IMR-90 (cell line): ENCODE results near the gene MRPL19. TPM values are rescaled to one million over a fixed set of nuclear protein-coding genes. Genes with fewer than 3 reads are reported as not detected.
"Not testable (repeated sequence)": the region's sequence is repeated elsewhere in the genome, so short reads cannot be mapped to it uniquely, and the experiment has no call there.

Source experiments
- ATAC-seq: fragments of 200-7000 bp; cut with Tn5 transposase; 2 replicates; pipeline ENCODE4 v1.9.1; 2020; ENCODE audit warnings: low read depth, mild to moderate bottlenecking, moderate library complexity
- BruUV-seq: library from RNA; stranded (reverse); fragments of 400-500 nt; replicated peaks from 2 replicates; lab custom pipeline; 2021; lab: Mats Ljungman, UMichigan
- CTCF ChIA-PET: fragments of 300-600 bp; formaldehyde crosslinking; extraction: SDS; loops from one replicate; lab custom pipeline; 2021; ENCODE audit warnings: antibody characterized with exemption; lab: Yijun Ruan, JAX
- POLR2A ChIA-PET: fragments of 300-600 bp; sonication (Branson Sonifier 250); formaldehyde crosslinking; loops from one replicate; lab custom pipeline; 2022; ENCODE audit warnings: antibody characterized with exemption; ENCODE audit not compliant: unreplicated experiment; lab: Charles Lee
- DNase-seq: peaks from one replicate; pipeline ENCODE4 v3.0.0; 2013
- H2AFZ ChIP-seq: replicated peaks from 2 replicates; pipeline ENCODE3; 2013; ENCODE audit warnings: low read length, mild to moderate bottlenecking; ENCODE audit not compliant: poor library complexity
- H2AK5ac ChIP-seq: 2 replicates; pipeline ENCODE4 v1.6.1; 2013; ENCODE audit warnings: low read depth, low read length, inconsistent platforms
- H2AK9ac ChIP-seq: replicated peaks from 2 replicates; pipeline ENCODE3; 2013; ENCODE audit warnings: mild to moderate bottlenecking, low read depth, low read length, moderate library complexity; ENCODE audit not compliant: poor library complexity
- H2BK120ac ChIP-seq: 2 replicates; pipeline ENCODE4 v1.6.1; 2013; ENCODE audit warnings: low read depth, low read length, inconsistent platforms
- H2BK15ac ChIP-seq: 3 replicates; pipeline ENCODE4 v1.6.1; 2013; ENCODE audit warnings: low read depth, low read length, inconsistent platforms
- H2BK20ac ChIP-seq: 2 replicates; pipeline ENCODE4 v1.6.1; 2013; ENCODE audit warnings: low read depth, mild to moderate bottlenecking, inconsistent platforms, low read length, moderate library complexity
- H2BK5ac ChIP-seq: 2 replicates; pipeline ENCODE4 v1.6.1; 2013; ENCODE audit warnings: mild to moderate bottlenecking, low read depth, low read length, inconsistent platforms; ENCODE audit not compliant: poor library complexity, severe bottlenecking
- H3K14ac ChIP-seq: replicated peaks from 2 replicates; pipeline ENCODE4 v1.6.1; 2013; ENCODE audit warnings: low read depth, low read length, inconsistent platforms
- H3K18ac ChIP-seq: 2 replicates; pipeline ENCODE4 v1.6.1; 2013; ENCODE audit warnings: low read depth, low read length, control low read depth
- H3K23ac ChIP-seq: 2 replicates; pipeline ENCODE4 v1.6.1; 2013; ENCODE audit warnings: low read depth, low read length, inconsistent platforms
- H3K27ac ChIP-seq: 2 replicates; pipeline ENCODE4 v1.5.1; 2013; ENCODE audit warnings: mild to moderate bottlenecking, control low read depth, low read length; ENCODE audit not compliant: insufficient read depth
- H3K27me3 ChIP-seq: 2 replicates; pipeline ENCODE4 v1.6.1; 2013; ENCODE audit warnings: low read length; ENCODE audit not compliant: control insufficient read depth, insufficient read depth
- H3K36me3 ChIP-seq: 2 replicates; pipeline ENCODE4 v1.6.1; 2013; ENCODE audit warnings: low read length, mixed read lengths; ENCODE audit not compliant: control insufficient read depth, insufficient read depth
- H3K4ac ChIP-seq: 2 replicates; pipeline ENCODE4 v1.6.1; 2013; ENCODE audit warnings: low read depth, low read length, inconsistent platforms
- H3K4me1 ChIP-seq: 2 replicates; pipeline ENCODE4 v1.6.1; 2013; ENCODE audit warnings: low read length, mixed read lengths; ENCODE audit not compliant: control insufficient read depth, insufficient read depth
- H3K4me2 ChIP-seq: 2 replicates; pipeline ENCODE4 v1.6.1; 2013; ENCODE audit warnings: low read depth, mild to moderate bottlenecking, control low read depth, low read length, moderate library complexity
- H3K4me3 ChIP-seq: 2 replicates; pipeline ENCODE4 v1.5.1; 2013; ENCODE audit warnings: low read depth, mild to moderate bottlenecking, control low read depth, low read length, moderate library complexity; ENCODE audit not compliant: insufficient read depth
- H3K56ac ChIP-seq: 2 replicates; pipeline ENCODE4 v1.6.1; 2013; ENCODE audit warnings: low read length, inconsistent platforms; ENCODE audit not compliant: insufficient read depth; ENCODE audit errors: extremely low read depth
- H3K79me1 ChIP-seq, 2 experiments: 2 replicates each; pipeline ENCODE4 v1.6.1; 2013; ENCODE audit warnings: low read length in 2 of 2, inconsistent platforms in 1 of 2, low read depth in 1 of 2
- H3K9ac ChIP-seq: 2 replicates; pipeline ENCODE4 v1.6.1; 2013; ENCODE audit warnings: low read depth, low read length, control low read depth
- H3K9me1 ChIP-seq: 2 replicates; pipeline ENCODE4 v1.6.1; 2013; ENCODE audit warnings: low read length, inconsistent platforms; ENCODE audit not compliant: insufficient read depth
- H3K9me3 ChIP-seq: 2 replicates; pipeline ENCODE4 v1.6.1; 2013; ENCODE audit warnings: low read length; ENCODE audit not compliant: control insufficient read depth, insufficient read depth
- H4K20me1 ChIP-seq: 2 replicates; pipeline ENCODE4 v1.6.1; 2013; ENCODE audit warnings: low read length, inconsistent platforms; ENCODE audit not compliant: insufficient read depth
- H4K5ac ChIP-seq: 2 replicates; pipeline ENCODE4 v1.6.1; 2013; ENCODE audit warnings: mild to moderate bottlenecking, low read depth, low read length, control low read depth
- H4K8ac ChIP-seq, 2 experiments: 2 replicates each; pipeline ENCODE4 v1.6.1; 2013; ENCODE audit warnings: low read depth in 2 of 2, low read length in 2 of 2, control low read depth in 1 of 2, inconsistent platforms in 1 of 2
- H4K91ac ChIP-seq: 2 replicates; pipeline ENCODE4 v1.6.1; 2013; ENCODE audit warnings: low read depth, low read length, inconsistent platforms; ENCODE audit not compliant: insufficient read depth
- WGBS, 2 experiments: methylation state at CpG; one replicate each; pipeline versions ENCODE4 v1.1.5 to v1.1.7; 2013; ENCODE audit warnings: missing lambda C conversion rate in 2 of 2; ENCODE audit not compliant: insufficient read length in 1 of 2; ENCODE audit errors: extremely low coverage in 2 of 2; 5-methylcytosine and 5-hydroxymethylcytosine counted together
- dilution Hi-C: fragments of 300-500 bp; cut with HindIII; formaldehyde crosslinking; loops from one replicate; pipeline ENCODE4 v1.14.3; 2018; ENCODE audit warnings: low sequenced_read_pairs; ENCODE audit not compliant: unreplicated experiment
- in situ Hi-C: fragments of 300-500 bp; cut with MboI; formaldehyde crosslinking; loops from 3 replicates; pipeline ENCODE4 v1.14.3; 2019; ENCODE audit warnings: low sequenced_read_pairs, inconsistent platforms, mixed read lengths
- intact Hi-C: fragments of 100-400 bp; cut with micrococcal nuclease; formaldehyde crosslinking; loops from 2 replicates; pipeline ENCODE4 v1.10.0; 2022
- polyA plus RNA-seq, 3 experiments: library from polyadenylated mRNA; depleted of rRNA; stranded (reverse); fragments of >200 nt; gene quantifications; 2 replicates each; pipeline ENCODE4 v1.2.3, GENCODE V29; 2012; ENCODE audit warnings: low replicate concordance in 1 of 3
- total RNA-seq: library from RNA; depleted of rRNA; stranded (reverse); fragments of >200 nt; gene quantifications from 2 replicates; pipeline ENCODE4 v1.2.3, GENCODE V29; 2012

Gene MRPL19
- total and polyA plus RNA-seq, 2 of the 4 experiments (the other 2 are of a cell fraction): 24.8 to 28.5 TPM

DNA sequence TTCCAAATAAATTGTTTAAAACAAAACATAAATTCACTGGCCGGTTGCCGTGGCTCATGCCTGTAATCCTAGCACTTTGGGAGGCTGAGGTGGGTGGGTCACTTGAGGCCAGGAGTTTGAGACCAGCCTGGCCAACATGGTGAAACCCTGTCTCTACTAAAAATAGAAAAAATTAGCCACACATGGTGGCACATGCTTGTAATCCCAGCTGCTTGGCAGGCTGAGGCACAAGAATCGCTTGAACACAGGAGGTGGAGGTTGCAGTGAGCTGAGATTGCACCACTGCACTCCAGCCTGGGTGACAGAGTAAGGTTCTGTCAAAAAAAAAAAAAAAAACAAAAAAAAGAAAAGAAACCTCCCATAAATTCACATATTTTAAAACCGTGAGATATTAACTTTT is 28.8 kb downstream of the MRPL19 start:
- H3K27ac ChIP-seq, H3K56ac ChIP-seq, H3K4me3 ChIP-seq, H3K9me1 ChIP-seq, H3K27me3 ChIP-seq, H3K9me3 ChIP-seq, H2AFZ ChIP-seq, H3K36me3 ChIP-seq, H2BK15ac ChIP-seq, H3K4me1 ChIP-seq, BruUV-seq, in situ Hi-C loops, DNase-seq, H3K4me2 ChIP-seq, intact Hi-C loops, H4K8ac ChIP-seq, H3K79me1 ChIP-seq, H2BK120ac ChIP-seq, H2BK5ac ChIP-seq, H3K9ac ChIP-seq, H3K4ac ChIP-seq, ATAC-seq, H3K14ac ChIP-seq, H4K91ac ChIP-seq, dilution Hi-C loops, POLR2A ChIA-PET, H2AK9ac ChIP-seq, H2AK5ac ChIP-seq, H4K5ac ChIP-seq, H3K23ac ChIP-seq, H3K18ac ChIP-seq, H4K20me1 ChIP-seq, H2BK20ac ChIP-seq: not testable (repeated sequence)
- CTCF ChIA-PET: interaction anchor here (2.3 kb wide), 1 partner anchor 34 kb away, joined by 17 read pairs; no protein-coding TSS in a partner anchor
- WGBS, 2 experiments: no CpG with 5 or more reads among the region's 4 CpGs
